Measurements from ENCODE around the gene ZNF813. TPM values are rescaled to one million over a fixed set of nuclear protein-coding genes. Genes with fewer than 3 reads are reported as not detected.

Gene ZNF813
- total and polyA plus RNA-seq, 9 of the 15 experiments (the other 6 are each of a cell fraction or from before 2014, with no cell fraction given), result 1.3 to 8.0 (median 5.3) TPM

DNA sequence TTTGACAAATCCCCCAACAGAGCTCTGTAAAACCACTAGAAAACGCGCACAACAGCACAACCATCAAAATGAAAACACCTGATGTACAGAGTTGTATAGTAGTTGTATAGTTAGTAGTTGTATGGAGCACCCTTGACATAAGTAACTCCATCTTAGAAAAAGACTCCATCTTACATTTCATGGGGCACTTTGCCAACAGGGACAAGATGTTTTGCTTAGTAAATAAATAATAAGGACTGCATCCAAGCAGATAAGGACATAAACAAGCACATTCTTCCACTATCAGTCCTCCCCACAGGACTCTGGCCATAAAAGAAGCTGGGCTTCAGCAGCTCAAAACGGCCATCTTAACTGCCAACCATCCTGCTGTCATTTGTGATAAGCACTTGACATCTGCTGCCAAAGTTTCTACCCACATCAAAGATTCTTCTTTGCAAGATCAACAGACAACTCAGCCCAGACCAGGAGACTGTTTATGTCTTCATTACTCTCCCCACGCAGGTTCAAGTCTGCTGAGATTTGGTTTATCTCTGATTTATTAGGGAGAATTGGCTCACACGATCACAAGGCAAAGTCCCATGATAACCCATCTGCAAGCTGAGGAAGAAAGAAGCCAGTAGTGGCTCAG is 49.7 kb downstream of the ZNF813 start (continued):
- TF ChIP-seq, protein P1, sequence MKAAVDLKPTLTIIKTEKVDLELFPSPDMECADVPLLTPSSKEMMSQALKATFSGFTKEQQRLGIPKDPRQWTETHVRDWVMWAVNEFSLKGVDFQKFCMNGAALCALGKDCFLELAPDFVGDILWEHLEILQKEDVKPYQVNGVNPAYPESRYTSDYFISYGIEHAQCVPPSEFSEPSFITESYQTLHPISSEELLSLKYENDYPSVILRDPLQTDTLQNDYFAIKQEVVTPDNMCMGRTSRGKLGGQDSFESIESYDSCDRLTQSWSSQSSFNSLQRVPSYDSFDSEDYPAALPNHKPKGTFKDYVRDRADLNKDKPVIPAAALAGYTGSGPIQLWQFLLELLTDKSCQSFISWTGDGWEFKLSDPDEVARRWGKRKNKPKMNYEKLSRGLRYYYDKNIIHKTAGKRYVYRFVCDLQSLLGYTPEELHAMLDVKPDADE (conservative IDR thresholded peaks at IDR 0.05; ENCODE audit: control insufficient read depth, low read depth, low read length), result no peak
- TF ChIP-seq, protein P2, sequence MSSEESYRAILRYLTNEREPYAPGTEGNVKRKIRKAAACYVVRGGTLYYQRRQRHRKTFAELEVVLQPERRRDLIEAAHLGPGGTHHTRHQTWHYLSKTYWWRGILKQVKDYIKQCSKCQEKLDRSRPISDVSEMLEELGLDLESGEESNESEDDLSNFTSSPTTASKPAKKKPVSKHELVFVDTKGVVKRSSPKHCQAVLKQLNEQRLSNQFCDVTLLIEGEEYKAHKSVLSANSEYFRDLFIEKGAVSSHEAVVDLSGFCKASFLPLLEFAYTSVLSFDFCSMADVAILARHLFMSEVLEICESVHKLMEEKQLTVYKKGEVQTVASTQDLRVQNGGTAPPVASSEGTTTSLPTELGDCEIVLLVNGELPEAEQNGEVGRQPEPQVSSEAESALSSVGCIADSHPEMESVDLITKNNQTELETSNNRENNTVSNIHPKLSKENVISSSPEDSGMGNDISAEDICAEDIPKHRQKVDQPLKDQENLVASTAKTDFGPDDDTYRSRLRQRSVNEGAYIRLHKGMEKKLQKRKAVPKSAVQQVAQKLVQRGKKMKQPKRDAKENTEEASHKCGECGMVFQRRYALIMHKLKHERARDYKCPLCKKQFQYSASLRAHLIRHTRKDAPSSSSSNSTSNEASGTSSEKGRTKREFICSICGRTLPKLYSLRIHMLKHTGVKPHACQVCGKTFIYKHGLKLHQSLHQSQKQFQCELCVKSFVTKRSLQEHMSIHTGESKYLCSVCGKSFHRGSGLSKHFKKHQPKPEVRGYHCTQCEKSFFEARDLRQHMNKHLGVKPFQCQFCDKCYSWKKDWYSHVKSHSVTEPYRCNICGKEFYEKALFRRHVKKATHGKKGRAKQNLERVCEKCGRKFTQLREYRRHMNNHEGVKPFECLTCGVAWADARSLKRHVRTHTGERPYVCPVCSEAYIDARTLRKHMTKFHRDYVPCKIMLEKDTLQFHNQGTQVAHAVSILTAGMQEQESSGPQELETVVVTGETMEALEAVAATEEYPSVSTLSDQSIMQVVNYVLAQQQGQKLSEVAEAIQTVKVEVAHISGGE (CRISPR knock-in tag; IDR thresholded peaks at IDR 0.05), result peak in 1 of 3 experiments; percentile 91; a peak in 2 of 6 replicates
- TF ChIP-seq ZFP36 (IDR thresholded peaks at IDR 0.05; ENCODE audit: low read depth, low read length, partially characterized antibody) (no peak), RAD21 (CRISPR knock-in tag; conservative IDR thresholded peaks at IDR 0.05 in 1 of 2, IDR thresholded peaks at IDR 0.05 in 1 of 2) (no peak), GABPB2 (CRISPR knock-in tag; conservative IDR thresholded peaks at IDR 0.05) (no peak), SMARCB1 (IDR thresholded peaks at IDR 0.05; ENCODE audit: insufficient read length, low read depth) (no peak), KDM1A (IDR thresholded peaks at IDR 0.05) (peak; percentile 59 to 69), NR2C1 (IDR thresholded peaks at IDR 0.05) (no peak), NR2C1 (tag; IDR thresholded peaks at IDR 0.05) (peak; percentile 94), ZC3H11A (IDR thresholded peaks at IDR 0.05; ENCODE audit: low read depth, low read length) (no peak), HDAC8 (tag; IDR thresholded peaks at IDR 0.05) (peak; percentile 92), U2AF1 (optimal IDR thresholded peaks at IDR 0.05; ENCODE audit: low read depth, low read length) (no peak), HNRNPUL1 (IDR thresholded peaks at IDR 0.05; ENCODE audit: low read length) (no peak), L3MBTL2 (IDR thresholded peaks at IDR 0.05) (no peak), SLC30A9 (CRISPR knock-in tag; IDR thresholded peaks at IDR 0.05) (no peak), LARP7 (IDR thresholded peaks at IDR 0.05) (no peak), KAT2B (IDR thresholded peaks at IDR 0.05; ENCODE audit: low read depth, low read length) (no peak)
- TF ChIP-seq, protein P3, sequence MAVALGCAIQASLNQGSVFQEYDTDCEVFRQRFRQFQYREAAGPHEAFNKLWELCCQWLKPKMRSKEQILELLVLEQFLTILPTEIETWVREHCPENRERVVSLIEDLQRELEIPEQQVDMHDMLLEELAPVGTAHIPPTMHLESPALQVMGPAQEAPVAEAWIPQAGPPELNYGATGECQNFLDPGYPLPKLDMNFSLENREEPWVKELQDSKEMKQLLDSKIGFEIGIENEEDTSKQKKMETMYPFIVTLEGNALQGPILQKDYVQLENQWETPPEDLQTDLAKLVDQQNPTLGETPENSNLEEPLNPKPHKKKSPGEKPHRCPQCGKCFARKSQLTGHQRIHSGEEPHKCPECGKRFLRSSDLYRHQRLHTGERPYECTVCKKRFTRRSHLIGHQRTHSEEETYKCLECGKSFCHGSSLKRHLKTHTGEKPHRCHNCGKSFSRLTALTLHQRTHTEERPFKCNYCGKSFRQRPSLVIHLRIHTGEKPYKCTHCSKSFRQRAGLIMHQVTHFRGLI (CRISPR knock-in tag; IDR thresholded peaks at IDR 0.05), result peak; percentile 94
- TF ChIP-seq, protein P4, sequence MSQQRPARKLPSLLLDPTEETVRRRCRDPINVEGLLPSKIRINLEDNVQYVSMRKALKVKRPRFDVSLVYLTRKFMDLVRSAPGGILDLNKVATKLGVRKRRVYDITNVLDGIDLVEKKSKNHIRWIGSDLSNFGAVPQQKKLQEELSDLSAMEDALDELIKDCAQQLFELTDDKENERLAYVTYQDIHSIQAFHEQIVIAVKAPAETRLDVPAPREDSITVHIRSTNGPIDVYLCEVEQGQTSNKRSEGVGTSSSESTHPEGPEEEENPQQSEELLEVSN (IDR thresholded peaks at IDR 0.05; ENCODE audit: borderline replicate concordance in 1 of 2, extremely low read depth in 1 of 2, insufficient read depth in 1 of 2, insufficient read length in 1 of 2, low read depth in 1 of 2, low read length in 1 of 2, poor library complexity in 1 of 2, severe bottlenecking in 1 of 2), result no peak

Data from K562 (cell line).